Measurements from ENCODE around the gene RASGRP1. TPM values are rescaled to one million over a fixed set of nuclear protein-coding genes. Genes with fewer than 3 reads are reported as not detected.

RASGRP1 gene
- total RNA-seq, 4 donors from 2014 or later = 14.4 to 25.9 (median 18.1) TPM

DNA sequence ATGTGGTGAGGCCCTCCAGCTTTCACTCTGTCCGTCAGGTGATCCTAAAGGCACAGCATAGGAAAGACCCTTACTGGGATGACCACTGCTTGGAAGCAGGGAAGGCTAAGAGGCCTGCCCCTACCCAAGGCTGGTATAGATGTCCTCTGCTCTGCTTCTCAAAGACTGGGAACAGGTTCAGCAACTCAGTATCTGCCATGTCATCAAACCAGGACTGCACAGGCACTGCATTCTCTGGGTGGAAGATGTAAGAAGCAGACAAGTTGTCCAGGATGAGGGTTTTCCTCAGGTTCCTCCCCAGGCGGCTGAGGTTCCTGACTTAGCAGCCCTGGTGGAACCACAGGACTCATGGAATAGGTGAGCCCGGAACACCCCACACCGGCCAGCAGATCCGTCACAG lies 106.0 kb downstream of the RASGRP1 start:
- H3K9me3 ChIP-seq = no peaks in the 10 kb centered on the region
- 98% methylated on average over 4 of the region's 5 CpGs for WGBS
- no peaks in the 10 kb centered on the region for H3K27me3 ChIP-seq
- H3K4me1 ChIP-seq = peaks cover 16% of the 10 kb centered on the region
- H3K27ac ChIP-seq = no peak overlapping the region
- TF ChIP-seq POLR2AphosphoS5 (IDR thresholded peaks at IDR 0.05) (no peak), POLR2A (IDR thresholded peaks at IDR 0.05) (no peak), EP300 (IDR thresholded peaks at IDR 0.05) (no peak)
- TF ChIP-seq, protein P1, sequence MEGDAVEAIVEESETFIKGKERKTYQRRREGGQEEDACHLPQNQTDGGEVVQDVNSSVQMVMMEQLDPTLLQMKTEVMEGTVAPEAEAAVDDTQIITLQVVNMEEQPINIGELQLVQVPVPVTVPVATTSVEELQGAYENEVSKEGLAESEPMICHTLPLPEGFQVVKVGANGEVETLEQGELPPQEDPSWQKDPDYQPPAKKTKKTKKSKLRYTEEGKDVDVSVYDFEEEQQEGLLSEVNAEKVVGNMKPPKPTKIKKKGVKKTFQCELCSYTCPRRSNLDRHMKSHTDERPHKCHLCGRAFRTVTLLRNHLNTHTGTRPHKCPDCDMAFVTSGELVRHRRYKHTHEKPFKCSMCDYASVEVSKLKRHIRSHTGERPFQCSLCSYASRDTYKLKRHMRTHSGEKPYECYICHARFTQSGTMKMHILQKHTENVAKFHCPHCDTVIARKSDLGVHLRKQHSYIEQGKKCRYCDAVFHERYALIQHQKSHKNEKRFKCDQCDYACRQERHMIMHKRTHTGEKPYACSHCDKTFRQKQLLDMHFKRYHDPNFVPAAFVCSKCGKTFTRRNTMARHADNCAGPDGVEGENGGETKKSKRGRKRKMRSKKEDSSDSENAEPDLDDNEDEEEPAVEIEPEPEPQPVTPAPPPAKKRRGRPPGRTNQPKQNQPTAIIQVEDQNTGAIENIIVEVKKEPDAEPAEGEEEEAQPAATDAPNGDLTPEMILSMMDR (IDR thresholded peaks at IDR 0.05) = no peak
- no peak for DNase-seq (ENCODE audit: low spot score in 2 of 2)
- no peak overlapping the region for H3K4me3 ChIP-seq
- H3K36me3 ChIP-seq = no peaks in the 10 kb centered on the region

DNA sequence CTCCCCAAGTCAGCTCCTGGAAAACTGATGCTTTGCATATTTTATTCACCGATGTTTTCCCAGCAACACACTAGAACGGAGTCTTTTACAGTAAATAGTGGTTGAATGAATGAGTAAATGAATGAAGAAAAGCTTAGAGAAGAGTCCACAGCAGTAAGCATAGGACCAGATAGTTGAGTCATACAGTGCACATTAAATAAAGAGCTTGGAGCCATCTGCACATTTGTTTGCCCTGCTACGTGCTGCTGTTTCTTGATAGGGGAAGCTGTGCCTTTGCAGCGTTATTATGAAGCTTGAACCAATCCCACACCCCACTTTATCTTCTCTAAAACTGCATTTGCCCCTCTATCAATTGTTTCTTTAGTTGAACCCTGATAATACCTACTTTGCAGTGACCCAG lies 109.5 kb downstream of the RASGRP1 start:
- DNase-seq (ENCODE audit: low spot score in 2 of 2) = no peak
- no peaks in the 10 kb centered on the region for H3K27me3 ChIP-seq
- TF ChIP-seq EP300 (IDR thresholded peaks at IDR 0.05) (no peak), POLR2A (IDR thresholded peaks at IDR 0.05) (no peak), POLR2AphosphoS5 (IDR thresholded peaks at IDR 0.05) (no peak)
- TF ChIP-seq, protein P1 (IDR thresholded peaks at IDR 0.05) = no peak
- no peaks in the 10 kb centered on the region for H3K9me3 ChIP-seq
- H3K4me1 ChIP-seq = peaks cover 22% of the 10 kb centered on the region
- WGBS = 10% methylated on average over 4 of the region's 4 CpGs
- no peaks in the 10 kb centered on the region for H3K36me3 ChIP-seq
- no peak overlapping the region for H3K27ac ChIP-seq
- peak overlapping the region; percentile 93 for H3K4me3 ChIP-seq

DNA sequence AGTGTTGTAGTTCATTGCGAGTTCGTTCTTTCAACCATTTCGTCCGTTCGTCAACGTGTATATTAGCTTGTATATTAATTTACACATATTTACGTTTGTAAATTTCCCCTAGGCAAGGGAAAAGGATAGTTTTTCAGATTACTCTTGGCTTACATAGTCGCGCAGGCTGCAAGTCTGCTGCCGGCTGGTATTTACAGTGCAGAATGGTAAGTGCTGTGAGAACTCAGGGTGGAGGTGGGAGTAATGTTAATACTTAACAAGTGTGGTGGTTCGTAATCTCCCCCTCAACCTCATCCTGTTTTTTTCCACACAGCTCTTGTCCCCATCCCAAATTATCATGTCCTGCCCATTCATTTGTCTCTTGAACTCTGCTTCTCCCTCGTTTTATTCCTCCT lies 109.9 kb downstream of the RASGRP1 start:
- TF ChIP-seq POLR2AphosphoS5 (IDR thresholded peaks at IDR 0.05) (no peak), EP300 (IDR thresholded peaks at IDR 0.05) (no peak), POLR2A (IDR thresholded peaks at IDR 0.05) (no peak)
- TF ChIP-seq, protein P1 (IDR thresholded peaks at IDR 0.05) = no peak
- peak overlapping the region; percentile 94 for H3K27ac ChIP-seq
- no peaks in the 10 kb centered on the region for H3K36me3 ChIP-seq
- peak overlapping the region; percentile 93 for H3K4me3 ChIP-seq
- no peak for DNase-seq (ENCODE audit: low spot score in 2 of 2)
- H3K4me1 ChIP-seq = peaks cover 22% of the 10 kb centered on the region
- under 1% methylated on average over 12 of the region's 12 CpGs for WGBS
- H3K27me3 ChIP-seq = no peaks in the 10 kb centered on the region
- no peaks in the 10 kb centered on the region for H3K9me3 ChIP-seq

DNA sequence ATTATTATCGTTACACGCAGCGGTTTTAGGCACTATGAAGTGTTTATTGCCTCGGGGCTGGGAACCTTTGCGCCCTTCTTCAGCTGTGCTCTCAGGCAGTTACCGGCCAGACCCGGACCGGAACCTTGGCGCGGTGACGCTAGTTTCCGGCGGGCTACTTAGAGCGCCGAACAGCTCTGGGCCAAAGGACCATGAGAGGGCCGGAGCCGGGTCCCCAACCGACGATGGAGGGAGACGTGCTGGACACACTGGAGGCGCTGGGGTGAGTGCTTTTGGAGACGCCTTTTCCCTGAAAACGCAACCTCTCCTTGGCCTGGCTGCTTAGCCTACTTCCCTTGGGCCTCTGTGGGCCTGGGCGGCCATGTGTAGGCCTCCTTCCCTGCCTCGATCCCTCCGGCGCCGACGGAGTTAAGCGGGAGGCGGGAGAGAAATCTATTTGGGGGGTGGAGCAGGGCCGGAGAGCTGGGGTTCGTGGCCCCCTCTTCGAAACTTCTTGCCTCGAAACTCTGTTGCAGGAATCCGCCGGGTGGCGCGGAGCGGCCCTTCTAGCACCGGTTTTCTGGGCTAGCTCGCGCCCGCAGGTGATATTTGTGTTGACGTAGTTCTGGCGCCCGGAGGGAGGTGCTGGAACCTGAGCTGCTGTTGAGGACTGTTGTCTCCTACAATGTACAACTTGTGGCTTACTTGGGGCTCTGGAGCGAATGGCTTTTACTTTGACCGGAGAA lies 110.5 kb downstream of the RASGRP1 start, which contains the start of gene FAM98B:
TSS of gene FAM98B (plus strand) at position 157 of the 725 bp plus-strand sequence. CDS start at position 192, 35 bp downstream.
- H3K4me1 ChIP-seq = peaks cover 22% of the 10 kb centered on the region
- TF ChIP-seq EP300 (IDR thresholded peaks at IDR 0.05) = no peak
- TF ChIP-seq POLR2AphosphoS5 (IDR thresholded peaks at IDR 0.05) = peak in 2 of 3 donors; percentile 1 to 95
- TF ChIP-seq, protein P1 (IDR thresholded peaks at IDR 0.05) = no peak
- TF ChIP-seq POLR2A (IDR thresholded peaks at IDR 0.05) = peak in 1 of 2 donors; percentile 17
- H3K27ac ChIP-seq = peak within 1 kb of the TSS; percentile 94
- peak; percentile 93 to 95 for DNase-seq (ENCODE audit: low spot score in 2 of 2)
- H3K36me3 ChIP-seq = no peaks in the 10 kb centered on the region
- no peaks in the 10 kb centered on the region for H3K27me3 ChIP-seq
- 1% methylated on average over 33 of the region's 49 CpGs for WGBS
- H3K4me3 ChIP-seq = peak within 1 kb of the TSS; percentile 93
- no peaks in the 10 kb centered on the region for H3K9me3 ChIP-seq

DNA sequence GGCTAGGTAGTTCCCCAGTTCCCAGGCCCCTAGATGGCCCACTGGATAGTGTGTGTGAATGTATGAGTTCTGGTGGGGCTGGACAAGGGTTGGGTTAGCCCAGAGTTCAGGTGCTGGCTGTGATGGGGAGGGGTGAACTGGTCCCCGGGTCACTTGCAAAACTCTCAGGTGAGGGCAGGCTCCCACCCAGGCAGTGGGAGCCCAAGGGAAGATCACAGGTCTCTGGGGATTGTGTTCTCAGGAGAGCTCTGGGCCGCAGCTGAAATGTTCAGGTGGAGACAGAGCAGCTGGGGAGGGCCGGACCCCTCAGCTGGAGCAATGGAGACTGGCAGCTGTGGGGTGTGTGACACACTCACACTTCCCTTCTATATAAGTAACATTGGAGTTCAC lies 123.5 kb downstream of the RASGRP1 start:
- H3K27ac ChIP-seq = no peak overlapping the region
- DNase-seq (ENCODE audit: low spot score in 2 of 2) = no peak
- no peaks in the 10 kb centered on the region for H3K36me3 ChIP-seq
- no peak overlapping the region for H3K4me3 ChIP-seq
- no peaks in the 10 kb centered on the region for H3K4me1 ChIP-seq
- WGBS = 100% methylated on average over 3 of the region's 3 CpGs
- H3K9me3 ChIP-seq = no peaks in the 10 kb centered on the region
- TF ChIP-seq, protein P1 (IDR thresholded peaks at IDR 0.05) = no peak
- no peak for TF ChIP-seq POLR2A (IDR thresholded peaks at IDR 0.05)
- no peak for TF ChIP-seq POLR2AphosphoS5 (IDR thresholded peaks at IDR 0.05)
- no peak for TF ChIP-seq EP300 (IDR thresholded peaks at IDR 0.05)
- H3K27me3 ChIP-seq = no peaks in the 10 kb centered on the region

Measured in suprapubic skin (tissue), 4 donors.